Esophagus muscularis mucosa (tissue), 3 donors: Measurements from ENCODE around the gene HACD2.

Experiments
- CTCF ChIP-seq, 3 experiments: fragments of 200-600 bp in 2 of 3; fragments of 450-650 bp in 1 of 3; sonication (generic) in 2 of 3; IDR thresholded peaks; one replicate each; pipeline ENCODE4 v1.5.1; 2017 to 2019; ENCODE audit warnings: antibody characterized with exemption in 3 of 3, mild to moderate bottlenecking in 2 of 3, moderate library complexity in 1 of 3
- POLR2A ChIP-seq: fragments of 450-650 bp; IDR thresholded peaks from one replicate; pipeline ENCODE4 v1.6.1; 2017; ENCODE audit warnings: antibody characterized with exemption, moderate library complexity, mild to moderate bottlenecking, low read depth
- POLR2AphosphoS5 ChIP-seq, 2 donors: sonication (generic); formaldehyde crosslinking; IDR thresholded peaks; one replicate each; pipeline ENCODE4 v1.6.1; 2017; ENCODE audit warnings: antibody characterized with exemption in 2 of 2

GRCh38 chr3:123488645-123489347 is 96.1 kb downstream of the HACD2 start:
- TF ChIP-seq POLR2AphosphoS5 (IDR thresholded peaks at IDR 0.05) (no peak), POLR2A (no peak), CTCF (IDR thresholded peaks at IDR 0.05) (no peak)
